OCI-LY1 (cell line): ENCODE data around the gene PRKCE.
"Not testable (repeated sequence)": the region's sequence is repeated elsewhere in the genome, so short reads cannot be mapped to it uniquely, and the experiment has no call there.

Source experiments
- CTCF ChIP-seq: fragments of 200-600 bp; sonication (generic), shearing (Covaris generic); IDR thresholded peaks from 2 replicates; pipeline ENCODE4 v1.5.1; 2017; ENCODE audit warnings: mild to moderate bottlenecking, antibody characterized with exemption, low read length, moderate library complexity, mixed read lengths
- EZH2 ChIP-seq: fragments of 200-600 bp; sonication (generic), shearing (Covaris generic); IDR thresholded peaks from 2 replicates; pipeline ENCODE4 v1.8.0; 2017; ENCODE audit warnings: borderline replicate concordance, mixed run types, mild to moderate bottlenecking, antibody characterized with exemption, low read length, moderate library complexity, mixed read lengths

GRCh38 chr2:46223514-46223913 is 572.0 kb downstream of the PRKCE start:
- not testable (repeated sequence) for TF ChIP-seq CTCF, EZH2
